ENCODE data around the gene GEN1.

DNA sequence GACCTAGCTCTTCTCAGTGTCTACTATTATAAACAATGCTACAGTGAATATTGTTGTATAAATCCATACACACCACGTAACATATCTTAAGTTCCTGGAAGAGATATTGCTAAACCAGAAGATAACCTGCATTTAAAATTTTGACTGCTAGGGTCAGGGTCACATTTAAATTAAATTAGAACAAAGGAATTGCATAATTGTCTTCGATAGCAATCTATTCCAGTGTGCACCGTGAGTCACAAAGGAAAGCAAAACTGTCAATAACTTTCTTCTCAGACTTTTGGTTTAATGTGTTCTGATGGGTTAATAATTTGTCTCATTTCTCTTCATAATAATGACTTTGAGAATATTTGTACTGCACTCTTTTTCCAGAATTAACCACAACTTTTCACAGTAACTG is 4.2 kb downstream of the GEN1 start:
- TF ChIP-seq ELF1 (CRISPR knock-in tag; IDR thresholded peaks at IDR 0.05) (no peak), CHD4 (IDR thresholded peaks at IDR 0.05; ENCODE audit: borderline replicate concordance, low read length) (no peak), AGO2 (optimal IDR thresholded peaks at IDR 0.05; ENCODE audit: low read depth, low read length) (no peak), SRF (IDR thresholded peaks at IDR 0.05; ENCODE audit: low read depth, low read length) (no peak), RBFOX2 (IDR thresholded peaks at IDR 0.05; ENCODE audit: low read depth, low read length) (no peak), ZNF30 (CRISPR knock-in tag; IDR thresholded peaks at IDR 0.05) (no peak), POLR2AphosphoS5 (IDR thresholded peaks at IDR 0.05; ENCODE audit: low read depth, low read length) (no peak), ZKSCAN8 (CRISPR knock-in tag; IDR thresholded peaks at IDR 0.05; ENCODE audit: borderline replicate concordance) (no peak), EP300 (IDR thresholded peaks at IDR 0.05; ENCODE audit: low read depth in 2 of 2, low read length in 2 of 2) (no peak), EP300 (CRISPR knock-in tag; IDR thresholded peaks at IDR 0.05; ENCODE audit: borderline replicate concordance) (no peak), ZBTB1 (CRISPR knock-in tag; IDR thresholded peaks at IDR 0.05; ENCODE audit: borderline replicate concordance) (no peak)
- TF ChIP-seq, protein P1, sequence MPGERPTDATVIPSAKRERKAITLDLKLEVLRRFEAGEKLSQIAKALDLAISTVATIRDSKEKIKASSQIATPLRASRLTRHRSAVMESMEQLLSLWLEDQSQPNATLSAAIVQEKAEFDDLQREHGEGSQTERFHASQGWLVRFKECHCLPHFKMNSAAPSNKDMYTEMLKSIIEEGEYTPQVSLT (CRISPR knock-in tag; IDR thresholded peaks at IDR 0.05; ENCODE audit: borderline replicate concordance, low read depth), result no peak
- TF ChIP-seq, protein P2, sequence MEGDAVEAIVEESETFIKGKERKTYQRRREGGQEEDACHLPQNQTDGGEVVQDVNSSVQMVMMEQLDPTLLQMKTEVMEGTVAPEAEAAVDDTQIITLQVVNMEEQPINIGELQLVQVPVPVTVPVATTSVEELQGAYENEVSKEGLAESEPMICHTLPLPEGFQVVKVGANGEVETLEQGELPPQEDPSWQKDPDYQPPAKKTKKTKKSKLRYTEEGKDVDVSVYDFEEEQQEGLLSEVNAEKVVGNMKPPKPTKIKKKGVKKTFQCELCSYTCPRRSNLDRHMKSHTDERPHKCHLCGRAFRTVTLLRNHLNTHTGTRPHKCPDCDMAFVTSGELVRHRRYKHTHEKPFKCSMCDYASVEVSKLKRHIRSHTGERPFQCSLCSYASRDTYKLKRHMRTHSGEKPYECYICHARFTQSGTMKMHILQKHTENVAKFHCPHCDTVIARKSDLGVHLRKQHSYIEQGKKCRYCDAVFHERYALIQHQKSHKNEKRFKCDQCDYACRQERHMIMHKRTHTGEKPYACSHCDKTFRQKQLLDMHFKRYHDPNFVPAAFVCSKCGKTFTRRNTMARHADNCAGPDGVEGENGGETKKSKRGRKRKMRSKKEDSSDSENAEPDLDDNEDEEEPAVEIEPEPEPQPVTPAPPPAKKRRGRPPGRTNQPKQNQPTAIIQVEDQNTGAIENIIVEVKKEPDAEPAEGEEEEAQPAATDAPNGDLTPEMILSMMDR (CRISPR knock-in tag; IDR thresholded peaks at IDR 0.05), result no peak
- TF ChIP-seq, protein P3, sequence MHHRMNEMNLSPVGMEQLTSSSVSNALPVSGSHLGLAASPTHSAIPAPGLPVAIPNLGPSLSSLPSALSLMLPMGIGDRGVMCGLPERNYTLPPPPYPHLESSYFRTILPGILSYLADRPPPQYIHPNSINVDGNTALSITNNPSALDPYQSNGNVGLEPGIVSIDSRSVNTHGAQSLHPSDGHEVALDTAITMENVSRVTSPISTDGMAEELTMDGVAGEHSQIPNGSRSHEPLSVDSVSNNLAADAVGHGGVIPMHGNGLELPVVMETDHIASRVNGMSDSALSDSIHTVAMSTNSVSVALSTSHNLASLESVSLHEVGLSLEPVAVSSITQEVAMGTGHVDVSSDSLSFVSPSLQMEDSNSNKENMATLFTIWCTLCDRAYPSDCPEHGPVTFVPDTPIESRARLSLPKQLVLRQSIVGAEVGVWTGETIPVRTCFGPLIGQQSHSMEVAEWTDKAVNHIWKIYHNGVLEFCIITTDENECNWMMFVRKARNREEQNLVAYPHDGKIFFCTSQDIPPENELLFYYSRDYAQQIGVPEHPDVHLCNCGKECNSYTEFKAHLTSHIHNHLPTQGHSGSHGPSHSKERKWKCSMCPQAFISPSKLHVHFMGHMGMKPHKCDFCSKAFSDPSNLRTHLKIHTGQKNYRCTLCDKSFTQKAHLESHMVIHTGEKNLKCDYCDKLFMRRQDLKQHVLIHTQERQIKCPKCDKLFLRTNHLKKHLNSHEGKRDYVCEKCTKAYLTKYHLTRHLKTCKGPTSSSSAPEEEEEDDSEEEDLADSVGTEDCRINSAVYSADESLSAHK (CRISPR knock-in tag; IDR thresholded peaks at IDR 0.05; ENCODE audit: borderline replicate concordance), result no peak
- TF ChIP-seq, protein P4, sequence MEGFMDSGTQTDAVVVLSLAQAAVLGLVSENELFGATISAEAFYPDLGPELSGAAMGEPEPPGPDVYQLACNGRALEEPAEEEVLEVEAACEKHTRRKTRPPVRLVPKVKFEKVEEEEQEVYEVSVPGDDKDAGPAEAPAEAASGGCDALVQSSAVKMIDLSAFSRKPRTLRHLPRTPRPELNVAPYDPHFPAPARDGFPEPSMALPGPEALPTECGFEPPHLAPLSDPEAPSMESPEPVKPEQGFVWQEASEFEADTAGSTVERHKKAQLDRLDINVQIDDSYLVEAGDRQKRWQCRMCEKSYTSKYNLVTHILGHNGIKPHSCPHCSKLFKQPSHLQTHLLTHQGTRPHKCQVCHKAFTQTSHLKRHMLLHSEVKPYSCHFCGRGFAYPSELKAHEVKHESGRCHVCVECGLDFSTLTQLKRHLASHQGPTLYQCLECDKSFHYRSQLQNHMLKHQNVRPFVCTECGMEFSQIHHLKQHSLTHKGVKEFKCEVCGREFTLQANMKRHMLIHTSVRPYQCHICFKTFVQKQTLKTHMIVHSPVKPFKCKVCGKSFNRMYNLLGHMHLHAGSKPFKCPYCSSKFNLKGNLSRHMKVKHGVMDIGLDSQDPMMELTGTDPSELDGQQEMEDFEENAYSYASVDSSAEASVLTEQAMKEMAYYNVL (CRISPR knock-in tag; IDR thresholded peaks at IDR 0.05; ENCODE audit: borderline replicate concordance), result no peak

Data from HepG2 (cell line).